HT1080 (cell line): ENCODE data around the gene IL17C. TPM values are rescaled to one million over a fixed set of nuclear protein-coding genes. Genes with fewer than 3 reads are reported as not detected.
"Not testable (repeated sequence)": the region's sequence is repeated elsewhere in the genome, so short reads cannot be mapped to it uniquely, and the experiment has no call there.

Source experiments
- DNase-seq: peaks from one replicate; pipeline ENCODE4 v3.0.0-alpha.2; 2015; ENCODE audit warnings: low read depth
- total RNA-seq: library from RNA; depleted of rRNA; stranded (reverse); fragments of >200 nt; shearing (Covaris generic); gene quantifications from 2 replicates; pipeline ENCODE4 v1.2.3, GENCODE V29; 2014

Gene IL17C
- total RNA-seq, 1 experiment from 2014 or later: not detected

DNA sequence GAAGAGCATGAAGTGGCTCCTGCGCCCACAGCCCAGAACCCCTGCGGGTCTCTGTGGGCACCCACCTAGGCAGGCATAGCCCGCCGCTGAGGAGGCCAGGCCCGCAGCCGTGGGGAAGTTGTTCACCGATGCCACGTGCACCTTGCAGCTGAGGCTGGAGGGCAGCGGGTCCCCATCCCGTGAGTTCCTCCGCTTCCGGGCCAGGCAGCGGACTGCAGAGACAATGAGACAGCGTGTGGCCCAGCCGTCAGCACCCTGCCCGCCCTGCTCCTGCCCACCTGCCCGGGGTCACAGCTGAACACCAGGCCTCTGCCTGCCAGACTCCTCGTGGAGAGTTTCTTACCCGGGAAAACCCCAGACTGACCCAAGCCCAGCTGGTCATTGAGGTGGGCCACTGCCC lies 19.0 kb downstream of the IL17C start:
- no peak for DNase-seq

GRCh38 chr16:88658714-88659113 lies 20.3 kb downstream of the IL17C start:
- DNase-seq: no peak

DNA sequence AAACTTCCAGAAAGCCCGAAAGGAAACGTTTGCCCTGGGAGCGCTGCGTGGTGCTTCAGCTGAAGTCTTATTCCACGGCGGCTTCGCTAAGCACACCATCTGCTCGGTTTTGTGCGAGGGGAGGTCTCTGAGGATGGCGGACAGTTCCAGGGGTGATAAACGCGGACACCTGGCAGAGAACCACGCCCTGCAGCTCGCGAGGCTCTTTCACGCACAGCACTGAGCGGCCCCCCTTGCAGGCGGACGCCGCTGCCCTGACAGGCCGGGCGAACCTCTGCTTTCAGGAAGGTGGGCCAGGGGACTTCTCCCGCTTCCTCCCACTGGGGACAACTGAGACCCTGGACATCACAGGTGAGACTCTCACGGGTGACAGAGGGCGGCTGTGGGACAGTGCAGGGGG lies 20.8 kb downstream of the IL17C start:
- no peak for DNase-seq

GRCh38 chr16:88661468-88661867 lies 23.1 kb downstream of the IL17C start:
- DNase-seq: no peak

DNA sequence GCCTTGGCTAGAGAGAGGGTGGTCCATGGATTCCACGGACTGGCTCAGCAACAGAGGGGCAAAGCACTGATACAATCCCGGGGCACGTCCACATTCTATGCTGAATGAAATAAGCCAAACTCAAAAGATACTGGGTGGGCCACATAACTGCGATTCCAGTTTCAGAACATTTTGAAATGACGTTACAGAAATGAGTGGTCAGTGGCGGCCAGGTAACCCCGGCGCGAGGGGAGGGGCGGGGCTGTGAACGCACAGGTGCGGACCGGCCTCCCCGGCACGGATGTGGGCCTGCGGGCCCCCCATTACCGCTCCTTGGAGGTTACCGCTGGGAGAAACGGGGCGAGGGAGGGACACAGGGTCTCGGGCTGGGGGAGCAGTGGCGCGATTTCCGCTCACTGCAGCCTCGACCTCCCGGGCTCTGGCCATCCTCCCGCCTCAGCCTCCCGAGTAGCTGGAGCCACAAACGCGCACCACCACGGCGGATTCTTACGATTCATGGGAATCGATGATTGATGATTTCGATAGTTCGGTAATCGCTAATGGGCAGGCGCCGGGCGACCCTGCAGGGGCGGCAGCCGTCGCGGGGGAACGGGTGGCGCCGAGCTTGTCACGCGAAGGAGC lies 24.0 kb downstream of the IL17C start:
- DNase-seq: no peak

DNA sequence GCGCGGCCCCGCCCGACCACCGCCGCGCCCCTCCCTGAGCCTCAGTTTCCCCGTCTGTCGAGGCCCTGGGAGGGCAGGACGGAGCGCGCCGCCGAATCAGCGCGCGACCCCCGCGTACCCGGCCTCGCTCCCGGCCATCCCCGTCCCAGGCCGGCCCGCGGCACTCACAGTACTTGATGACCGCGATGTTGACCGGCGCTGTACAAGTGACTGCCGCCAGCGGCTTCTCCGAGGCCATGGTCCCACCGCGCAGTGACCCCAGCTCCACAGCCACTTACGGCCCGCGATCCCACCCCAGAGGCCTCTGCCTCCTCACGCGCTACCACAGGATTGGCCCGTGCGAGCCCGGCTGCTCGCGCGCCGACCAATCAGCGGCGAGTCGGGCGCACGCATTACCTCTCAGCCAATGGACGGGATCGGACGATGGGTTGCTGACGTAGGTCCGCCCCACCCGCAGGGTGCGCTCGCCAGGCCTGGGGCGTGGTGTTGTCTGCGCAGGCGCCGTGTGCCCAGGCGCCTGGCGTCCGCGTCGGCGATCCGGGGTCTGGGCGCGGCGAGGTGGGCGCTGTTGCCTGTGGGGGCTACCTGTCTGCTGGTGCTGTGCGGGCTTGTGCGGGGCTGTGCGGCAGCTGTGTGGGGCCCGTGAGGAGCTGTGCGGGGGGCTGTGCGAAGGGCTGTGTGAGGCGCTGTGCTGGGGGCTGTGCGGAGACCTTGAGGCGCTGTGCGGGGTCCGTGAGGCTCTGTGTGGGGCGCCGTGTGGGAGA lies 24.7 kb downstream of the IL17C start, which contains the start of gene MVD:
Gene MVD (minus strand): TSS at position 249 of the 764 bp plus-strand sequence. CDS start 11 bp downstream, at position 238.
- DNase-seq: peak; percentile 98

DNA sequence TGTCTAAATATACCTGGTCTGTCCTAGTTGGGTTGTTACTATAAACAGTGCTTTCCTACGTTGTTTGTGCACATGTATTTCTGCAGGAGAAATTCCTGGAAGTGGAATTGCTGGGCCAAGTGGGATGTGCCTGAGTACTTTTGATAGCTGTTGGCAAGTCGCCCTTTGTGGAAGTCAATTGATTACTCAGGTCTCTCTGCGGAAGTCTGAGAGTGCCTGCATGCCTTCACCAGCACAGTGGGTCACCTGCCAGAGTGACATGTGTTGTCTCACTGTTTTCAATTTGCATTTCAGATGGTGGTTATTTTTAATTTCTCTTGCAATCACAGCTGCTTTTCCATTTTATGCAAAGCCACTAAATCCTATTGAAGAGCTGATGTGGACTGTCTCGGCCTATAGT lies 26.8 kb downstream of the IL17C start:
- no peak for DNase-seq

DNA sequence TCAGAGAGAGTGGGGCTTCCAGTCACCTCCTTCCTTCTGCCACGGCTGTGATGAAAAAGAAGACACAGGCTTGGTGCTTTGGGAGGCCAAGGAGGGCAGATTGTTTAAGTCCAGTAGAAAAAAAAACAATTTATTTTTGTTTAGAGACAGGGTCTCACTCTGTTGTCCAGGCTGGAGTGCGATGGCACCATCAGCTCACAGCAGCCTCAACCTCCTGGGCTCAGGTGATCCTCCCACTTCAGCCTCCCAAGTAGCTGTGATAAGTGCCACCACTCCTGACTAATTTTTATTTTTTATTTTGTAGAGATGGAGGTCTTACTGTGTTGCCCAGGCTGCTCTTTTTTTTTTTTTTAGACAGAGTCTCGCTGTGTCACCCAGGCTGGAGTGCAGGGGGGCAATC lies 27.2 kb downstream of the IL17C start:
- no peak for DNase-seq

DNA sequence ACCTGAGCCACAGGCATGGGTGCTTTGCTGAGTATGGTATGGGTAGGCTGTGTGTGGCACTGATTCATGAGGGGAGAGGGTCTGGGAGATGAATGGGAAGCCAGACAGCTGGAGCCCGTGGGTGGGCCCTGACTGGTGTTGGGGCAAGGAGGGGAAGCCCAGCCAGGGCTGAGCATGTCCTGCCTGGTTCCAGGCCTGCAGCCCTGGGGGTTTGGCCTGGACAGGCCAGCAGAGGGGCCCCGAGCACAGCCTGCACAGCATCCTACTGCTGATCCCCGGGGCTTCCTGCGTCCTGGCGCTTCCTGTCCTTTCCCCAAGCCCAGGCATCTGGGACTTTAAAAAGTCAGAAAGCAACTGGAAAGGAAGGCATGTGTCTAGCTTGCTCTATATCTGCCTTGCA lies 29.1 kb downstream of the IL17C start:
- DNase-seq: peak; percentile 31

DNA sequence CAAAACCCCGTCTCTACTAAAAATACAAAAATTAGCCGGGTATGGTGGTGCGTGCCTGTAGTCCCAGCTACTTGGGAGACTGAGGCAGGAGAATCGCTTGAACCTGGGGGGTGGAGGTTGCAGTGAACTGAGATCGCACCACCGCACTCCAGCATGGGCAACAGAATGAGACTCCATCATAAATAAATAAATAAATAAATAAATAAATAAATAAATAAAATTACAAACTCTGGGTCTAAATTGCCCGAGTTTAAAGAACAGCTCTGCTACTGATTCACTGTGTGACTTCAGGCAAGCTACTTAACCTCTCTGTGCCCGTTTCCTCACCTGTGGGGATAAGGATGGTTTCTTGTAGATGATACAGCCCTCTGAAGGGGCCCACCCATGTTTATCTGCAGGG lies 31.1 kb downstream of the IL17C start:
- not testable (repeated sequence) for DNase-seq

DNA sequence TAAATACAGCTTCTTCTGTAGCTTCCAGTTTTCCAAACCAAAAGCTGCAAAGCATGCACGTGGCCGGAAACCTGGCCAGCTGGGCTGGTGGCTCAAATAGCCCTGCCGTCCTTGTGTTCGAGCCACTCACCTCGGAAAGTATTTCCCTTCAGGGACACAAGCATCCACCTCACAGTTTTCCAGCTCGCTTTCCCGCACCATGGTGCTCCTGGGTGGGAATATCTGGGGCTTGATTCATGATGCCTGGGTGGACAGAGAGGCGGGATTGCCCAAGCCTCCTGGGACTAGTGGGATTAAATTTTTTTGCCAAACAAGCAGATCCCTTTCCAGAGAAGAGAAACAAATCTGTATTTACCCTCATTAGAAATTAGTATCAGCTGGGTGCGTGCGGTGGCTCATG lies 31.6 kb downstream of the IL17C start:
- no peak for DNase-seq

DNA sequence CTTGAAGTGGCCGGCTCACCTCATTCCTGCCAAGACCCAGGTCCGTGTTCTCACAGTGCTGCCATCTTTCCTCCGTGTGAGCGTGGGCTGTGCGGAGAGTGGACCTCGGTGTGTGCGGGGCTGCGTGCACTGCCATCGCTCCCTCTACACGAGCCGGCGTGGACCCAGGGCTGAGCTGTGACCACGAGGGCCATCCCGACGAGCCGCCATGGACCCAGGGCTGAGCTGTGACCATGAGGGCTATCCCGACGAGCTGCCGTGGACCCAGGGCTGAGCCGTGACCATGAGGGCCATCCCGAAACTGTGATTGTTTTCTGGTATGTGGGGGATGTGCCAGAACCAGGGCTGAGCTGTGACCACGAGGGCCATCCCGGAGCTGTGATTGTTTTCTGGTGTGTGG lies 33.4 kb downstream of the IL17C start:
- no peak for DNase-seq

DNA sequence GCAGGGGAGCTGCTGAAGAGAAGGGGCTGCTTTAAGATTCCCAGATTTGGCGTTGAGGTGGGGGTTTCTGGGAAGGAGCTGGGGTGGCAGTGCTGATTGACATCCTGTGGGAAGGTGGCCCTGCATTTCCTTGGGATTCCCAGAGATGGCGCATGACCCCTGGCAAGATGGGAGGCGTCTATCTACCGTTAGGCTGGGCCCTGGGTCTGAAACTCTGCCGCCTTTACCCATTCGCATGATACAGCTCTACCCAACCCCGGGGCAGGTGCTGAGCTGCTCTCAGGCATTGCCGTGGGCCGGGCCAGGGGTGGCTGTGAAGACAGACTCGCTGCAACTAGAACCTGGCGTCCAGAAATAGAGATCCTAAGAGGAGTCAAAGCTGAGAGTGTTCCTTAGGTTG lies 34.4 kb downstream of the IL17C start:
- DNase-seq: no peak

- DNase-seq: no peak
Measured at GRCh38 chr16:88673716-88674379, 35.5 kb downstream of the IL17C start.

- DNase-seq: no peak
Measured at GRCh38 chr16:88676502-88677242, 38.3 kb downstream of the IL17C start.

GRCh38 chr16:88677721-88678120 lies 39.3 kb downstream of the IL17C start:
- no peak for DNase-seq

- DNase-seq: no peak
Measured at GRCh38 chr16:88678224-88678979, 40.0 kb downstream of the IL17C start.

DNA sequence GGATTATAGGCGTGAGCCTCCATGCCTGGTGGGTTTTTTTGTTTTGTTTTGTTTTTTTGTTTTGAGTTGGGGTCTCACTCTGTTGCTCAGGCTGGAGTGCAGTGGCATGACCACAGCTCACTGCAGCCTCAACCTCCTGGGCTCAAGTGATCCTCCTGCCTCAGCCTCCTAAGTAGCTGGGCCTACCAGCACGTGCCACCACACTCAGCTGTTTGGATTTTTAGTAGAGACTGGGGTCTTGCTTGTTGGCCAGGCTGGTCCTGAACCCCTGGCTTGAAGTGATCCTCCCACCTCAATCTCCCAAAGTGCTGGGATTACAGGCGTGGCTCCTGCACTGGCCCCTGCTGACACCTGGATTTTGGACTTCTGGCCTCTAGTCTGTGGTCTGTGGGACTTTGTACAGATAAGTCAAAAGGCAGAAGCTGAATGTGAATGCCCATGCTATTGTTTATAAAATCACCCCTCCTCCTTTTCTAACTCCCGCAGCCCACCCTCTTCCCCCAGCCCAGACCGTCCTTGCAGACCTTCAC lies 42.2 kb downstream of the IL17C start:
- DNase-seq: no peak

- no peak for DNase-seq
Measured at GRCh38 chr16:88681084-88681680, 42.8 kb downstream of the IL17C start.

DNA sequence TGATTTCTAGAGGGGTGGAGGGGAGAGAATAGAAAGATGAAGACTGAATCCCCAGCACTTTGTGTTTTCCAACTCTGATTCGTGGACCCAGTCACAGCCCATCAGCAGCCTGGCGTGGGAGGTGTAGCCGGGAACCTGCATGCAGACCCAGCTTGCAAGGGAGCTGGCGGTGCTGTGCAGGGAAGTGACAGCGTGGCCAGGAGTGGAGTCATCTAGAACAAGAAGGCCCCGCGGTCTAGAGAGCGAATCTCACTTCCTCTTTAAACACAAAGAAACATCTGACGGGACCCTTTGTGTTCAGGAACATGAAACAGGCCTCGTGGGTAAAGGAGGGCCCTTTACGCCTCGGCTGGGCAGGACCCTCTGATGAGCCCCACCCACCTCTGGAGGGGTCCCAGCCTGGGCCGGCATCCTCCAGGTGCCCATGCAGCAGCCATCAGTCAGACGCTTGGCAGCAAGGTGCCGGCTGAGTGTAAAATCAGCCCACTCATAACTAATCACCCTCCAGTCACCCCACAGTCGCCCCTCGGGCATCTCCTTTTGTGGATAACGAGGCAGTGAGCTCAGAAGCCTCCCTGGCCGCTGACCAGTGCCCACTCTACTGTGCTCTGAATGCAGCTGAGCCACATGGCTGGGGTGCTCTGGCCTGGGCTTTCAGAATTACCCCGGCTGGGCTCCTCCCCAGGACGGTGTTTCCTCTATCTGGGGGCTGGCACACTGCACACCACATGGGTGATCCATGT lies 43.5 kb downstream of the IL17C start:
- no peak for DNase-seq
